Neural progenitor cell (in vitro differentiated cells): ENCODE results near the gene CLEC11A. TPM values are rescaled to one million over a fixed set of nuclear protein-coding genes. Genes with fewer than 3 reads are reported as not detected.

Source experiments
- DNase-seq: peaks from one replicate; pipeline ENCODE4 v3.0.0-alpha.2; 2016; ENCODE audit warnings: low spot score
- H2AFZ ChIP-seq: fragments of 200-600 bp; sonication (generic); replicated peaks from 2 replicates; pipeline ENCODE4 v1.6.1; 2016; ENCODE audit warnings: antibody characterized with exemption
- H3F3A ChIP-seq: fragments of 200-600 bp; sonication (generic); 2 replicates; pipeline ENCODE4 v1.6.1; 2016; ENCODE audit warnings: antibody characterized with exemption, low read depth
- H3K27ac ChIP-seq: fragments of 200-600 bp; sonication (generic); 2 replicates; pipeline ENCODE4 v1.5.1; 2016; ENCODE audit warnings: mild to moderate bottlenecking
- H3K27me3 ChIP-seq: fragments of 200-600 bp; sonication (generic); 2 replicates; pipeline ENCODE4 v1.6.1; 2016; ENCODE audit warnings: mild to moderate bottlenecking, moderate library complexity
- H3K36me3 ChIP-seq: fragments of 200-600 bp; sonication (generic); 2 replicates; pipeline ENCODE4 v1.5.1; 2016
- H3K4me1 ChIP-seq: fragments of 200-600 bp; sonication (generic); 2 replicates; pipeline ENCODE4 v1.6.1; 2016; ENCODE audit warnings: mixed run types
- H3K4me2 ChIP-seq: fragments of 200-600 bp; sonication (generic); 2 replicates; pipeline ENCODE4 v1.6.1; 2016
- H3K4me3 ChIP-seq: fragments of 200-600 bp; sonication (generic); 2 replicates; pipeline ENCODE4 v1.5.1; 2016
- H3K79me2 ChIP-seq: fragments of 200-600 bp; sonication (generic); 2 replicates; pipeline ENCODE4 v1.6.1; 2016; ENCODE audit warnings: low read depth
- H3K9ac ChIP-seq: fragments of 200-600 bp; sonication (generic); 2 replicates; pipeline ENCODE4 v1.6.1; 2016
- H3K9me3 ChIP-seq: fragments of 200-600 bp; sonication (generic); 2 replicates; pipeline ENCODE4 v1.5.1; 2016; ENCODE audit warnings: low read depth
- H4K20me1 ChIP-seq: fragments of 200-600 bp; sonication (generic); 2 replicates; pipeline ENCODE4 v1.6.1; 2016; ENCODE audit warnings: low read depth
- H3K27ac Mint-ChIP-seq: 3 replicates; pipeline ENCODE4 v1.8.0; 2021; ENCODE audit warnings: mixed read lengths
- H3K27me3 Mint-ChIP-seq: 2 replicates; pipeline ENCODE4 v1.8.0; 2022; ENCODE audit warnings: low read depth, mild to moderate bottlenecking, inconsistent platforms, moderate library complexity, mixed read lengths; ENCODE audit not compliant: insufficient read depth
- H3K36me3 Mint-ChIP-seq: 3 replicates; pipeline ENCODE4 v1.8.0; 2021; ENCODE audit warnings: mixed read lengths
- H3K4me1 Mint-ChIP-seq: 3 replicates; pipeline ENCODE4 v1.8.0; 2021; ENCODE audit warnings: mixed read lengths
- H3K4me3 Mint-ChIP-seq: 3 replicates; pipeline ENCODE4 v1.8.0; 2021; ENCODE audit warnings: mild to moderate bottlenecking, moderate library complexity, mixed read lengths
- H3K9me3 Mint-ChIP-seq: 3 replicates; pipeline ENCODE4 v1.8.0; 2020; ENCODE audit warnings: mixed read lengths
- EZH2 ChIP-seq: fragments of 200-600 bp; sonication (generic); IDR thresholded peaks from 2 replicates; pipeline ENCODE4 v1.6.1; 2017; ENCODE audit warnings: antibody characterized with exemption, mild to moderate bottlenecking, moderate library complexity
- EZH2phosphoT487 ChIP-seq: fragments of 200-600 bp; sonication (generic); IDR thresholded peaks from 2 replicates; pipeline ENCODE4 v1.6.1; 2017; ENCODE audit warnings: antibody characterized with exemption
- total RNA-seq: library from RNA; depleted of rRNA; stranded (reverse); fragments of >200 nt; gene quantifications from 2 replicates; pipeline ENCODE4 v1.2.3, GENCODE V29; 2015; ENCODE audit warnings: low replicate concordance
- TF ChIP-seq, protein P1 (sequence below): fragments of 200-600 bp; sonication (generic); IDR thresholded peaks from 2 replicates; pipeline ENCODE4 v1.5.1; 2017; ENCODE audit warnings: antibody characterized with exemption, mild to moderate bottlenecking

The CLEC11A gene
- total RNA-seq, 1 donor from 2014 or later, result 0.09 TPM

DNA sequence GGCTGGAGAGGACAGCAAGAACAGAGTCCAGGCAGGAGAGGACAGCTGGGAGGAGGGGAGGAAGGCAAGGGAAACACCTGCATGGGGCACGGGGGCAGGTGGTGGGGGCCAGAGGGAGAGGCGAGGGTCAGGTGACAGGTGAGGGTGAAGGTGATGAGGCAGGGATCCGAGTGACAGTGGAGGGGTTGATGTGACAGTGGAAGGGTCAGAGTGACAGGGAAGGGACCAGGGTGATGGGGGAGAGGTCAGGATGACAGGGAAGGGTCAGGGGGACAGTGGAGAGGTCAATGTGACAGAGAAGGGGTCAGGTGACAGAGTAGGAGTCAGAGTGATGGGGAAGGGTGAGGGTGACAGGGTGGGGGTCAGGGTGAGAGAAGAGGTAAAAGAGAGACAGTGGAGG, 44.8 kb upstream of the CLEC11A start:
- no peak overlapping the region for H3K27ac Mint-ChIP-seq
- Histone ChIP-seq H3K27ac (no peak overlapping the region), H3K9ac (no peak overlapping the region), H3F3A (no peaks in the 10 kb centered on the region), H3K9me3 (no peaks in the 10 kb centered on the region), H3K4me2 (no peak overlapping the region), H3K4me3 (no peak overlapping the region), H2AFZ (no peak overlapping the region), H3K4me1 (no peaks in the 10 kb centered on the region), H3K79me2 (no peaks in the 10 kb centered on the region), H3K27me3 (peaks cover 45% of the 10 kb centered on the region), H4K20me1 (no peaks in the 10 kb centered on the region), H3K36me3 (no peaks in the 10 kb centered on the region)
- peaks cover 4% of the 10 kb centered on the region for H3K36me3 Mint-ChIP-seq
- no peak for TF ChIP-seq EZH2phosphoT487
- TF ChIP-seq, protein P1, sequence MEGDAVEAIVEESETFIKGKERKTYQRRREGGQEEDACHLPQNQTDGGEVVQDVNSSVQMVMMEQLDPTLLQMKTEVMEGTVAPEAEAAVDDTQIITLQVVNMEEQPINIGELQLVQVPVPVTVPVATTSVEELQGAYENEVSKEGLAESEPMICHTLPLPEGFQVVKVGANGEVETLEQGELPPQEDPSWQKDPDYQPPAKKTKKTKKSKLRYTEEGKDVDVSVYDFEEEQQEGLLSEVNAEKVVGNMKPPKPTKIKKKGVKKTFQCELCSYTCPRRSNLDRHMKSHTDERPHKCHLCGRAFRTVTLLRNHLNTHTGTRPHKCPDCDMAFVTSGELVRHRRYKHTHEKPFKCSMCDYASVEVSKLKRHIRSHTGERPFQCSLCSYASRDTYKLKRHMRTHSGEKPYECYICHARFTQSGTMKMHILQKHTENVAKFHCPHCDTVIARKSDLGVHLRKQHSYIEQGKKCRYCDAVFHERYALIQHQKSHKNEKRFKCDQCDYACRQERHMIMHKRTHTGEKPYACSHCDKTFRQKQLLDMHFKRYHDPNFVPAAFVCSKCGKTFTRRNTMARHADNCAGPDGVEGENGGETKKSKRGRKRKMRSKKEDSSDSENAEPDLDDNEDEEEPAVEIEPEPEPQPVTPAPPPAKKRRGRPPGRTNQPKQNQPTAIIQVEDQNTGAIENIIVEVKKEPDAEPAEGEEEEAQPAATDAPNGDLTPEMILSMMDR, result no peak
- TF ChIP-seq EZH2, result no peak
- H3K4me1 Mint-ChIP-seq, result peaks cover 5% of the 10 kb centered on the region
- H3K27me3 Mint-ChIP-seq, result peaks cover 14% of the 10 kb centered on the region
- no peak for DNase-seq
- H3K9me3 Mint-ChIP-seq, result no peaks in the 10 kb centered on the region
- no peak overlapping the region for H3K4me3 Mint-ChIP-seq

DNA sequence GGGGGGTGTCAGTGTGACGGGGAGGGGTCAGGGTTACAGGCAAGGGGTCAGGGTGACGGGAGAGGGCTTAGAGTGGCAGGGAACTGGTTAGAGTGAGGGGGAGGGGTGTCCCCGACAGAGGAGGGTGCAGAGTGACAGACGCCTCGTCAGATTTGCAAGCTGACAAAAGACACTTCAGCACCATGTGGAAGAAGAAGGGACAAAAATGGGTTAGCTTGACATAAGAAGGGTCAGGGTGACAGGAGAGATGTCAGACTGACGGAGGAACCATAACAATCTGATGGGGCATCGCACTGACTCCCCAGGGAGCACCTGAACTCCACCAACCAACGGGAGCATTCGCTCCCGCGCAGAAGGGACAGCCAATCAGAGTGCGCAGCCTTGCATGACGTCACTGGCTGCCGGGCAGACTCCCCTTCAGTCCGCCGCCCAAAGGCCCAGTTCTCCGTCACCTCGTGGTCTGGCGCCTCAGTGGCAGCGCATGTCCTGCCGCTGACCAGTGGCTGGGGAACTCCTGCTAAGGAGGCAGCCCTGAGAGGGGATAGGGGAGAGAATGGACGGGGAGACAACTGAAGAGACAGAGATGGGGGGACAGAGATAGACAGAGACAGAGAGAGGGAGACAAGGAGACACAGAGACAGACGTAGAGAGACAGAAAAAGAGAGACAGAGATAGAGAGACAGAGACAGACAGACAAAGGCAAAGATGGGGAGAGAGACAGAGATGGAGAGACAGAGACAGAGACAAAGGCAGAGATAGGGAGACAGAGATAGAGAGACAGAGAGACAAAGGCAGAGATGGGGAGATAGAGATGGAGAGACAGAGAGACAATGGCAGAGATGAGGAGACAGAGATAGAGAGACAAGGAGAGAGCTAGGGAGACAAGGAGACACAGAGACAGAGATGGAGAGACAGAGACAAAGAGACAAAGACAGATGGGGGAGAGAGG, 43.7 kb upstream of the CLEC11A start:
- Histone ChIP-seq H3K4me3 (no peak overlapping the region), H3K27ac (no peak overlapping the region), H3K79me2 (no peaks in the 10 kb centered on the region), H3K9ac (no peak overlapping the region), H3K4me2 (no peak overlapping the region), H2AFZ (no peak overlapping the region), H4K20me1 (no peaks in the 10 kb centered on the region), H3K4me1 (no peaks in the 10 kb centered on the region), H3K9me3 (no peaks in the 10 kb centered on the region), H3K27me3 (peaks cover 54% of the 10 kb centered on the region), H3K36me3 (no peaks in the 10 kb centered on the region), H3F3A (no peaks in the 10 kb centered on the region)
- H3K4me1 Mint-ChIP-seq, result peaks cover 3% of the 10 kb centered on the region
- TF ChIP-seq, protein P1, result no peak
- no peak for TF ChIP-seq EZH2phosphoT487
- TF ChIP-seq EZH2, result no peak
- no peaks in the 10 kb centered on the region for H3K9me3 Mint-ChIP-seq
- peak; percentile 80 for DNase-seq
- H3K4me3 Mint-ChIP-seq, result no peak overlapping the region
- no peak overlapping the region for H3K27ac Mint-ChIP-seq
- H3K27me3 Mint-ChIP-seq, result peaks cover 12% of the 10 kb centered on the region
- peaks cover 7% of the 10 kb centered on the region for H3K36me3 Mint-ChIP-seq

DNA sequence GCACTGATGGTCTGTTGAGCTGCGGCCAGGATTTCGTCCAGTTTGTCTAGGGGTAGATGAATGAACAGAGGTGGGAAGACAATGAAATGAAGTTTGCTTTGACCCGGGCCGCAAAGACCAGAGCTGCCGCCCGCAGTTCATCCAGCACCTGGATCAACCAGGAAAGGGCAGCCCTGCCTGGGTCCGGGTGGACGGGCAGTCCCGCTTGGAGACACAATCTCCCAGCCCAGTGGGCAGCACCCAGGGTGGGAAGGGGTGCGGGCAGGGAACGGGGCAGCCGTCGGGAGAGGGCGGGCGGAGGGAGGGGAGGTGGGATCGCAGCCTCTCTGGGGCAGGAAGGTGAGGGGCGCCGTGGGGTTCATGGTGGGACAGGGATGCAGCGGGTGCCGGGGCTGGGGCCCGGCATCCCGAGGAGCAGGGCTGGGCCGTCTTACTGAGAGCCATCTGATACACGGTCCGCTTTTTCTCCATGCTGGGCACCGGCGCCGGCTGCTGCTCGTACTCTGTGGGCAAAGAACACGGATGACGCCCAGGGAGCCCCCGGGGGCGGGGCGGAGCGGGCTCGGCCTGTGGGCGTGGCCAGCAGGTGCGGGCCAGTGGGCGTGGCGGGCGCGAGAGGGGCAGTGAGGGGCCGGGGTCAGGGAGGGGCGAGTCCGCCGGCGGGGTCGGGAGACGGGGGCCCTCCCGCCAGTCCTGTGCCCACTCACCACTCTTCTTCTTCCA, 36.7 kb upstream of the CLEC11A start:
- Mint-ChIP-seq H3K27me3 (peaks cover 6% of the 10 kb centered on the region), H3K9me3 (no peaks in the 10 kb centered on the region), H3K4me3 (no peak overlapping the region), H3K27ac (no peak overlapping the region), H3K36me3 (peaks cover 20% of the 10 kb centered on the region), H3K4me1 (no peaks in the 10 kb centered on the region)
- no peak overlapping the region for H3K27ac ChIP-seq
- no peaks in the 10 kb centered on the region for H3K4me1 ChIP-seq
- DNase-seq, result no peak
- H4K20me1 ChIP-seq, result peaks cover 3% of the 10 kb centered on the region
- H3K27me3 ChIP-seq, result peaks cover 100% of the 10 kb centered on the region
- no peaks in the 10 kb centered on the region for H3F3A ChIP-seq
- peak overlapping the region; percentile 38 for H3K4me2 ChIP-seq
- no peaks in the 10 kb centered on the region for H3K9me3 ChIP-seq
- no peak overlapping the region for H2AFZ ChIP-seq
- no peaks in the 10 kb centered on the region for H3K79me2 ChIP-seq
- no peaks in the 10 kb centered on the region for H3K36me3 ChIP-seq
- TF ChIP-seq EZH2, result peak; percentile 55
- peak; percentile 33 for TF ChIP-seq EZH2phosphoT487
- TF ChIP-seq, protein P1, result no peak
- H3K9ac ChIP-seq, result no peak overlapping the region
- no peak overlapping the region for H3K4me3 ChIP-seq
